IMR-90 (cell line): ENCODE data around the gene OR9Q2. TPM values are rescaled to one million over a fixed set of nuclear protein-coding genes. Genes with fewer than 3 reads are reported as not detected.

Experiments
- ATAC-seq: fragments of 200-7000 bp; cut with Tn5 transposase; 2 replicates; pipeline ENCODE4 v1.9.1; 2020; ENCODE audit warnings: low read depth, mild to moderate bottlenecking, moderate library complexity
- BruUV-seq: library from RNA; stranded (reverse); fragments of 400-500 nt; replicated peaks from 2 replicates; lab custom pipeline; 2021; lab: Mats Ljungman, UMichigan
- CTCF ChIA-PET: fragments of 300-600 bp; formaldehyde crosslinking; extraction: SDS; loops from one replicate; lab custom pipeline; 2021; ENCODE audit warnings: antibody characterized with exemption; lab: Yijun Ruan, JAX
- POLR2A ChIA-PET: fragments of 300-600 bp; sonication (Branson Sonifier 250); formaldehyde crosslinking; loops from one replicate; lab custom pipeline; 2022; ENCODE audit warnings: antibody characterized with exemption; ENCODE audit not compliant: unreplicated experiment; lab: Charles Lee
- DNase-seq: peaks from one replicate; pipeline ENCODE4 v3.0.0; 2013
- H2AFZ ChIP-seq: replicated peaks from 2 replicates; pipeline ENCODE3; 2013; ENCODE audit warnings: low read length, mild to moderate bottlenecking; ENCODE audit not compliant: poor library complexity
- H2AK5ac ChIP-seq: 2 replicates; pipeline ENCODE4 v1.6.1; 2013; ENCODE audit warnings: low read depth, low read length, inconsistent platforms
- H2AK9ac ChIP-seq: replicated peaks from 2 replicates; pipeline ENCODE3; 2013; ENCODE audit warnings: mild to moderate bottlenecking, low read depth, low read length, moderate library complexity; ENCODE audit not compliant: poor library complexity
- H2BK120ac ChIP-seq: 2 replicates; pipeline ENCODE4 v1.6.1; 2013; ENCODE audit warnings: low read depth, low read length, inconsistent platforms
- H2BK15ac ChIP-seq: 3 replicates; pipeline ENCODE4 v1.6.1; 2013; ENCODE audit warnings: low read depth, low read length, inconsistent platforms
- H2BK20ac ChIP-seq: 2 replicates; pipeline ENCODE4 v1.6.1; 2013; ENCODE audit warnings: low read depth, mild to moderate bottlenecking, inconsistent platforms, low read length, moderate library complexity
- H2BK5ac ChIP-seq: 2 replicates; pipeline ENCODE4 v1.6.1; 2013; ENCODE audit warnings: mild to moderate bottlenecking, low read depth, low read length, inconsistent platforms; ENCODE audit not compliant: poor library complexity, severe bottlenecking
- H3K14ac ChIP-seq: replicated peaks from 2 replicates; pipeline ENCODE4 v1.6.1; 2013; ENCODE audit warnings: low read depth, low read length, inconsistent platforms
- H3K18ac ChIP-seq: 2 replicates; pipeline ENCODE4 v1.6.1; 2013; ENCODE audit warnings: low read depth, low read length, control low read depth
- H3K23ac ChIP-seq: 2 replicates; pipeline ENCODE4 v1.6.1; 2013; ENCODE audit warnings: low read depth, low read length, inconsistent platforms
- H3K27ac ChIP-seq: 2 replicates; pipeline ENCODE4 v1.5.1; 2013; ENCODE audit warnings: mild to moderate bottlenecking, control low read depth, low read length; ENCODE audit not compliant: insufficient read depth
- H3K27me3 ChIP-seq: 2 replicates; pipeline ENCODE4 v1.6.1; 2013; ENCODE audit warnings: low read length; ENCODE audit not compliant: control insufficient read depth, insufficient read depth
- H3K36me3 ChIP-seq: 2 replicates; pipeline ENCODE4 v1.6.1; 2013; ENCODE audit warnings: low read length, mixed read lengths; ENCODE audit not compliant: control insufficient read depth, insufficient read depth
- H3K4ac ChIP-seq: 2 replicates; pipeline ENCODE4 v1.6.1; 2013; ENCODE audit warnings: low read depth, low read length, inconsistent platforms
- H3K4me1 ChIP-seq: 2 replicates; pipeline ENCODE4 v1.6.1; 2013; ENCODE audit warnings: low read length, mixed read lengths; ENCODE audit not compliant: control insufficient read depth, insufficient read depth
- H3K4me2 ChIP-seq: 2 replicates; pipeline ENCODE4 v1.6.1; 2013; ENCODE audit warnings: low read depth, mild to moderate bottlenecking, control low read depth, low read length, moderate library complexity
- H3K4me3 ChIP-seq: 2 replicates; pipeline ENCODE4 v1.5.1; 2013; ENCODE audit warnings: low read depth, mild to moderate bottlenecking, control low read depth, low read length, moderate library complexity; ENCODE audit not compliant: insufficient read depth
- H3K56ac ChIP-seq: 2 replicates; pipeline ENCODE4 v1.6.1; 2013; ENCODE audit warnings: low read length, inconsistent platforms; ENCODE audit not compliant: insufficient read depth; ENCODE audit errors: extremely low read depth
- H3K79me1 ChIP-seq, 2 experiments: 2 replicates each; pipeline ENCODE4 v1.6.1; 2013; ENCODE audit warnings: low read length in 2 of 2, inconsistent platforms in 1 of 2, low read depth in 1 of 2
- H3K9ac ChIP-seq: 2 replicates; pipeline ENCODE4 v1.6.1; 2013; ENCODE audit warnings: low read depth, low read length, control low read depth
- H3K9me1 ChIP-seq: 2 replicates; pipeline ENCODE4 v1.6.1; 2013; ENCODE audit warnings: low read length, inconsistent platforms; ENCODE audit not compliant: insufficient read depth
- H3K9me3 ChIP-seq: 2 replicates; pipeline ENCODE4 v1.6.1; 2013; ENCODE audit warnings: low read length; ENCODE audit not compliant: control insufficient read depth, insufficient read depth
- H4K20me1 ChIP-seq: 2 replicates; pipeline ENCODE4 v1.6.1; 2013; ENCODE audit warnings: low read length, inconsistent platforms; ENCODE audit not compliant: insufficient read depth
- H4K5ac ChIP-seq: 2 replicates; pipeline ENCODE4 v1.6.1; 2013; ENCODE audit warnings: mild to moderate bottlenecking, low read depth, low read length, control low read depth
- H4K8ac ChIP-seq, 2 experiments: 2 replicates each; pipeline ENCODE4 v1.6.1; 2013; ENCODE audit warnings: low read depth in 2 of 2, low read length in 2 of 2, control low read depth in 1 of 2, inconsistent platforms in 1 of 2
- H4K91ac ChIP-seq: 2 replicates; pipeline ENCODE4 v1.6.1; 2013; ENCODE audit warnings: low read depth, low read length, inconsistent platforms; ENCODE audit not compliant: insufficient read depth
- BHLHE40 ChIP-seq: fragments of 150-350 bp; IDR thresholded peaks from 2 replicates; pipeline ENCODE4 v1.6.1; 2016; ENCODE audit warnings: mild to moderate bottlenecking, low read depth, low read length
- CEBPB ChIP-seq: IDR thresholded peaks from 2 replicates; pipeline ENCODE4 v1.6.1; 2012; ENCODE audit warnings: low read depth, low read length, improper control_type of control experiment
- CHD1 ChIP-seq: IDR thresholded peaks from 2 replicates; pipeline ENCODE4 v1.6.1; 2012; ENCODE audit warnings: low read depth, low read length, improper control_type of control experiment
- FOS ChIP-seq: fragments of 150-350 bp; IDR thresholded peaks from 2 replicates; pipeline ENCODE4 v1.6.1; 2016; ENCODE audit warnings: low read depth, low read length
- MAFK ChIP-seq: IDR thresholded peaks from 2 replicates; pipeline ENCODE4 v1.6.1; 2012; ENCODE audit warnings: low read depth, low read length, improper control_type of control experiment
- MAZ ChIP-seq: IDR thresholded peaks from 2 replicates; pipeline ENCODE4 v1.6.1; 2012; ENCODE audit warnings: low read depth, mild to moderate bottlenecking, low read length, improper control_type of control experiment, moderate library complexity, borderline replicate concordance
- MXI1 ChIP-seq: IDR thresholded peaks from 2 replicates; pipeline ENCODE4 v1.6.1; 2012; ENCODE audit warnings: low read depth, mild to moderate bottlenecking, low read length, moderate library complexity, borderline replicate concordance
- NFE2L2 ChIP-seq: fragments of 150-350 bp; IDR thresholded peaks from 2 replicates; pipeline ENCODE4 v1.6.1; 2016; ENCODE audit warnings: low read depth, mild to moderate bottlenecking, low read length
- POLR2A ChIP-seq: IDR thresholded peaks from 2 replicates; pipeline ENCODE4 v1.6.1; 2012; ENCODE audit warnings: mild to moderate bottlenecking, low read depth, low read length
- RAD21 ChIP-seq: IDR thresholded peaks from 2 replicates; pipeline ENCODE4 v1.6.1; 2012; ENCODE audit warnings: low read length, improper control_type of control experiment
- RCOR1 ChIP-seq: IDR thresholded peaks from 2 replicates; pipeline ENCODE4 v1.6.1; 2012; ENCODE audit warnings: mild to moderate bottlenecking, low read length, improper control_type of control experiment; ENCODE audit not compliant: insufficient replicate concordance
- RFX5 ChIP-seq: IDR thresholded peaks from 2 replicates; pipeline ENCODE4 v1.8.0; 2012; ENCODE audit warnings: low read depth, mild to moderate bottlenecking, low read length, moderate library complexity
- SMC3 ChIP-seq: fragments of 150-350 bp; IDR thresholded peaks from 2 replicates; pipeline ENCODE4 v1.6.1; 2016; ENCODE audit warnings: low read depth, mild to moderate bottlenecking, antibody characterized with exemption, low read length, moderate library complexity
- dilution Hi-C: fragments of 300-500 bp; cut with HindIII; formaldehyde crosslinking; loops from one replicate; pipeline ENCODE4 v1.14.3; 2018; ENCODE audit warnings: low sequenced_read_pairs; ENCODE audit not compliant: unreplicated experiment
- in situ Hi-C: fragments of 300-500 bp; cut with MboI; formaldehyde crosslinking; loops from 3 replicates; pipeline ENCODE4 v1.14.3; 2019; ENCODE audit warnings: low sequenced_read_pairs, inconsistent platforms, mixed read lengths
- intact Hi-C: fragments of 100-400 bp; cut with micrococcal nuclease; formaldehyde crosslinking; loops from 2 replicates; pipeline ENCODE4 v1.10.0; 2022
- polyA plus RNA-seq, 3 experiments: library from polyadenylated mRNA; depleted of rRNA; stranded (reverse); fragments of >200 nt; gene quantifications; 2 replicates each; pipeline ENCODE4 v1.2.3, GENCODE V29; 2012; ENCODE audit warnings: low replicate concordance in 1 of 3
- total RNA-seq: library from RNA; depleted of rRNA; stranded (reverse); fragments of >200 nt; gene quantifications from 2 replicates; pipeline ENCODE4 v1.2.3, GENCODE V29; 2012
- TF ChIP-seq, protein P1 (sequence below): conservative IDR thresholded peaks from 2 replicates; pipeline ENCODE4 v1.5.1; 2012; ENCODE audit warnings: mild to moderate bottlenecking, low read depth, low read length, improper control_type of control experiment
- TF ChIP-seq, protein P2 (sequence below): fragments of 150-350 bp; IDR thresholded peaks from 2 replicates; pipeline ENCODE4 v1.6.1; 2017; ENCODE audit warnings: mild to moderate bottlenecking, antibody characterized with exemption, low read length, low read depth
- TF ChIP-seq, protein P3 (sequence below): fragments of 150-350 bp; IDR thresholded peaks from 2 replicates; pipeline ENCODE4 v1.6.1; 2016; ENCODE audit warnings: low read depth, mild to moderate bottlenecking, low read length, moderate library complexity, borderline replicate concordance

The OR9Q2 gene
- total and polyA plus RNA-seq, 2 of the 4 experiments (the other 2 are of a cell fraction): not detected

DNA sequence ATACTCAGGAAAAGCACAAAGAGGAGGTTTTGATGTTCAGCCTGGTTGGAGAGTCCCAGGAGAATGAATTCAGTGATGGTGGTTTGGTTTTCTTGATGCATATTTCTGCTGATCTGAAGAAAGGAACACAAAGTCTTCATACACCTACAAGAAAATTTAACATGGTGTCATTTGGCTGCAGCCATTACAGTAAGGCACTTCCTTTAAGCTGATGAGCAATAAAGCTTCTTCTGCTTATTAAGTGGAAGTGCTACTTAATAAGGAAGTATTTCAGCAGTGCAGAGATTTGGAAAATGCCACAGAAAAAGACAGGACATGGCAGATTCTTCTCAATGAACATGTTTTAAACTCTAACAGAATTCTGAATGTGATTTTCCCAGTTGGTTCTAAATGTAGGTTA is 15.2 kb downstream of the OR9Q2 start, which contains the start of gene OR1S2:
Gene OR1S2 (minus strand): TSS at position 101 of the 400 bp plus-strand sequence. CDS start 0 bp downstream, at position 101.
- intact Hi-C loops: no loop called here
- DNase-seq: no peak
- BruUV-seq: no TSS peak

More for the DNA sequence above, 15.2 kb downstream of the OR9Q2 start, which contains the start of gene OR1S2:
- Histone ChIP-seq H3K4ac (no peak within 1 kb of the TSS), H2BK20ac (no peak within 1 kb of the TSS), H3K23ac (no peak within 1 kb of the TSS), H3K4me2 (no peak within 1 kb of the TSS), H2BK120ac (no peak within 1 kb of the TSS), H3K56ac (no peak within 1 kb of the TSS), H3K9me1 (no peaks in the 10 kb centered on the region), H2AFZ (no peak within 1 kb of the TSS), H3K27ac (no peak within 1 kb of the TSS), H3K4me1 (no peaks in the 10 kb centered on the region), H3K9me3 (no peaks in the 10 kb centered on the region; the same call in 1 of the 2 replicates), H3K4me3 (no peak within 1 kb of the TSS), H4K8ac (no peak within 1 kb of the TSS), H4K20me1 (no peaks in the 10 kb centered on the region), H4K91ac (no peak within 1 kb of the TSS), H2AK5ac (no peak within 1 kb of the TSS), H3K27me3 (no peaks in the 10 kb centered on the region; the same call in 1 of the 2 replicates), H3K36me3 (no peaks in the 10 kb centered on the region), H3K18ac (no peak within 1 kb of the TSS), H3K14ac (no peak within 1 kb of the TSS), H2BK15ac (no peak within 1 kb of the TSS), H2AK9ac (no peak within 1 kb of the TSS), H2BK5ac (no peak within 1 kb of the TSS), H3K79me1 (no peaks in the 10 kb centered on the region), H4K5ac (no peak within 1 kb of the TSS), H3K9ac (no peak within 1 kb of the TSS)
- no peak for ATAC-seq
- TF ChIP-seq MAZ: no peak
- no peak for TF ChIP-seq MXI1
- no peak for TF ChIP-seq RCOR1
- no peak for TF ChIP-seq RFX5
- no peak for TF ChIP-seq RAD21
- TF ChIP-seq, protein P1, sequence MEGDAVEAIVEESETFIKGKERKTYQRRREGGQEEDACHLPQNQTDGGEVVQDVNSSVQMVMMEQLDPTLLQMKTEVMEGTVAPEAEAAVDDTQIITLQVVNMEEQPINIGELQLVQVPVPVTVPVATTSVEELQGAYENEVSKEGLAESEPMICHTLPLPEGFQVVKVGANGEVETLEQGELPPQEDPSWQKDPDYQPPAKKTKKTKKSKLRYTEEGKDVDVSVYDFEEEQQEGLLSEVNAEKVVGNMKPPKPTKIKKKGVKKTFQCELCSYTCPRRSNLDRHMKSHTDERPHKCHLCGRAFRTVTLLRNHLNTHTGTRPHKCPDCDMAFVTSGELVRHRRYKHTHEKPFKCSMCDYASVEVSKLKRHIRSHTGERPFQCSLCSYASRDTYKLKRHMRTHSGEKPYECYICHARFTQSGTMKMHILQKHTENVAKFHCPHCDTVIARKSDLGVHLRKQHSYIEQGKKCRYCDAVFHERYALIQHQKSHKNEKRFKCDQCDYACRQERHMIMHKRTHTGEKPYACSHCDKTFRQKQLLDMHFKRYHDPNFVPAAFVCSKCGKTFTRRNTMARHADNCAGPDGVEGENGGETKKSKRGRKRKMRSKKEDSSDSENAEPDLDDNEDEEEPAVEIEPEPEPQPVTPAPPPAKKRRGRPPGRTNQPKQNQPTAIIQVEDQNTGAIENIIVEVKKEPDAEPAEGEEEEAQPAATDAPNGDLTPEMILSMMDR: no peak
- no peak for TF ChIP-seq MAFK
- TF ChIP-seq FOS: no peak
- no peak for TF ChIP-seq CEBPB
- no peak for TF ChIP-seq SMC3
- TF ChIP-seq, protein P2, sequence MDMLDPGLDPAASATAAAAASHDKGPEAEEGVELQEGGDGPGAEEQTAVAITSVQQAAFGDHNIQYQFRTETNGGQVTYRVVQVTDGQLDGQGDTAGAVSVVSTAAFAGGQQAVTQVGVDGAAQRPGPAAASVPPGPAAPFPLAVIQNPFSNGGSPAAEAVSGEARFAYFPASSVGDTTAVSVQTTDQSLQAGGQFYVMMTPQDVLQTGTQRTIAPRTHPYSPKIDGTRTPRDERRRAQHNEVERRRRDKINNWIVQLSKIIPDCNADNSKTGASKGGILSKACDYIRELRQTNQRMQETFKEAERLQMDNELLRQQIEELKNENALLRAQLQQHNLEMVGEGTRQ: no peak
- TF ChIP-seq NFE2L2: no peak
- TF ChIP-seq CHD1: no peak
- TF ChIP-seq BHLHE40: no peak
- TF ChIP-seq, protein P3, sequence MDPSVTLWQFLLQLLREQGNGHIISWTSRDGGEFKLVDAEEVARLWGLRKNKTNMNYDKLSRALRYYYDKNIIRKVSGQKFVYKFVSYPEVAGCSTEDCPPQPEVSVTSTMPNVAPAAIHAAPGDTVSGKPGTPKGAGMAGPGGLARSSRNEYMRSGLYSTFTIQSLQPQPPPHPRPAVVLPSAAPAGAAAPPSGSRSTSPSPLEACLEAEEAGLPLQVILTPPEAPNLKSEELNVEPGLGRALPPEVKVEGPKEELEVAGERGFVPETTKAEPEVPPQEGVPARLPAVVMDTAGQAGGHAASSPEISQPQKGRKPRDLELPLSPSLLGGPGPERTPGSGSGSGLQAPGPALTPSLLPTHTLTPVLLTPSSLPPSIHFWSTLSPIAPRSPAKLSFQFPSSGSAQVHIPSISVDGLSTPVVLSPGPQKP: no peak
- no peak for TF ChIP-seq POLR2A
- in situ Hi-C loops (no loop called here), dilution Hi-C loops (no loop called here)
- CTCF ChIA-PET: no interaction called here
- POLR2A ChIA-PET: no interaction called here
